ENCODE results near the gene AP3B1.

Gene AP3B1

GRCh38 chr5:78294248-78295034 lies at the start of gene AP3B1:
Gene AP3B1, minus strand, starts transcription at chr5:78294698. Its CDS starts 119 bp downstream, at chr5:78294579.
- DNase-seq = peak; percentile 97 to 98

GRCh38 chr5:78341440-78341839 lies 46.9 kb upstream of the AP3B1 start:
- DNase-seq = no peak

- no peak for DNase-seq
Measured at GRCh38 chr5:78339617-78340436, 45.3 kb upstream of the AP3B1 start.

GRCh38 chr5:78336698-78337097 lies 42.2 kb upstream of the AP3B1 start:
- DNase-seq = no peak

GRCh38 chr5:78335976-78336375 lies 41.5 kb upstream of the AP3B1 start:
- no peak for DNase-seq

- no peak for DNase-seq
Measured at GRCh38 chr5:78334811-78335210, 40.3 kb upstream of the AP3B1 start.

- DNase-seq = no peak
Measured at GRCh38 chr5:78331523-78332080, 37.1 kb upstream of the AP3B1 start.

- DNase-seq = no peak
Measured at GRCh38 chr5:78328585-78329173, 34.2 kb upstream of the AP3B1 start.

- DNase-seq = no peak
Measured at GRCh38 chr5:78327761-78328510, 33.4 kb upstream of the AP3B1 start.

- DNase-seq = no peak
Measured at GRCh38 chr5:78326930-78327329, 32.4 kb upstream of the AP3B1 start.

- no peak for DNase-seq
Measured at GRCh38 chr5:78323241-78323640, 28.7 kb upstream of the AP3B1 start.

- peak in 1 of 2 donors; percentile 17 for DNase-seq
Measured at GRCh38 chr5:78320401-78320800, 25.9 kb upstream of the AP3B1 start.

- no peak for DNase-seq
Measured at GRCh38 chr5:78318337-78318736, 23.8 kb upstream of the AP3B1 start.

GRCh38 chr5:78317515-78317914 lies 23.0 kb upstream of the AP3B1 start:
- DNase-seq = no peak

GRCh38 chr5:78308703-78309102 lies 14.2 kb upstream of the AP3B1 start:
- no peak for DNase-seq

GRCh38 chr5:78300464-78301045 lies 6.1 kb upstream of the AP3B1 start:
- peak in 1 of 2 donors; percentile 41 for DNase-seq

- peak; percentile 27 to 58 for DNase-seq
Measured at GRCh38 chr5:78295035-78295961, 800 bp upstream of the AP3B1 start.

GRCh38 chr5:78293851-78294247 lies 649 bp downstream of the AP3B1 start:
- no peak for DNase-seq

- no peak for DNase-seq
Measured at GRCh38 chr5:78291687-78292086, 2.8 kb downstream of the AP3B1 start.

- DNase-seq = no peak
Measured at GRCh38 chr5:78289911-78290310, 4.6 kb downstream of the AP3B1 start.

GRCh38 chr5:78288246-78288645 lies 6.3 kb downstream of the AP3B1 start:
- DNase-seq = no peak

Measured in CD4-positive, alpha-beta T cell treated with Interleukin-1 beta for 1 hour (primary cell).